Measurements from ENCODE around the gene KIF16B. TPM values are rescaled to one million over a fixed set of nuclear protein-coding genes. Genes with fewer than 3 reads are reported as not detected.

The KIF16B gene
- total and polyA plus RNA-seq, 2 of the 13 experiments (the other 11 are each of a cell fraction or from before 2014, with no cell fraction given) = 6.9 to 18.0 TPM

- Histone ChIP-seq H3K4me1 (ENCODE audit: insufficient read depth, low read length) (no peaks in the 10 kb centered on the region), H3K9ac (ENCODE audit: insufficient read depth, low read depth, low read length) (no peak overlapping the region), H3K27ac (ENCODE audit: extremely low read length, insufficient read depth, low read length) (no peak overlapping the region), H3K9me3 (ENCODE audit: low read length) (no peaks in the 10 kb centered on the region), H3K4me3 (replicated peaks in 1 of 3; ENCODE audit: insufficient read depth in 1 of 3, low read depth in 2 of 3, low read length in 3 of 3) (no peak overlapping the region), H3K79me2 (ENCODE audit: insufficient read depth, low read length) (no peaks in the 10 kb centered on the region), H3K4me2 (ENCODE audit: low read depth, low read length) (no peak overlapping the region), H4K20me1 (ENCODE audit: insufficient read depth, low read length) (no peaks in the 10 kb centered on the region), H2AFZ (ENCODE audit: low read length) (no peak overlapping the region), H3K27me3 (ENCODE audit: control insufficient read depth in 1 of 2, insufficient read depth in 2 of 2, low read length in 2 of 2) (no peaks in the 10 kb centered on the region), H3K36me3 (replicated peaks in 1 of 2; ENCODE audit: control insufficient read depth in 1 of 2, insufficient read depth in 2 of 2, low read length in 2 of 2) (peaks cover 5 to 6% of the 10 kb centered on the region in 2 experiments; a peak in 4 of 5 replicates)
- TF ChIP-seq PLSCR1 (CRISPR knock-in tag; IDR thresholded peaks at IDR 0.05; ENCODE audit: borderline replicate concordance) (no peak), ZNF747 (CRISPR knock-in tag; IDR thresholded peaks at IDR 0.05; ENCODE audit: borderline replicate concordance) (no peak), U2AF2 (IDR thresholded peaks at IDR 0.05; ENCODE audit: low read depth, low read length) (no peak), ZNF749 (CRISPR knock-in tag; IDR thresholded peaks at IDR 0.05; ENCODE audit: borderline replicate concordance) (no peak), MAZ (IDR thresholded peaks at IDR 0.05; ENCODE audit: borderline replicate concordance, low read depth, low read length) (no peak), MAZ (CRISPR knock-in tag; IDR thresholded peaks at IDR 0.05; ENCODE audit: low read depth) (no peak), NFYB (CRISPR knock-in tag; IDR thresholded peaks at IDR 0.05) (no peak), SETDB1 (CRISPR knock-in tag; IDR thresholded peaks at IDR 0.05; ENCODE audit: borderline replicate concordance) (no peak), MATR3 (CRISPR knock-in tag; IDR thresholded peaks at IDR 0.05) (no peak), KDM1A (CRISPR knock-in tag; IDR thresholded peaks at IDR 0.05) (no peak), ARID2 (CRISPR knock-in tag; IDR thresholded peaks at IDR 0.05; ENCODE audit: borderline replicate concordance) (no peak), BCL6 (CRISPR knock-in tag; IDR thresholded peaks at IDR 0.05) (no peak), ZBTB7A (CRISPR knock-in tag; IDR thresholded peaks at IDR 0.05) (no peak), U2AF1 (optimal IDR thresholded peaks at IDR 0.05; ENCODE audit: low read depth, low read length) (no peak)
- no peak for DNase-seq (ENCODE audit: low spot score)
- 80% methylated on average over 4 of the region's 4 CpGs for WGBS (ENCODE audit: low lambda C conversion rate)
- FAIRE-seq = no peak
- ChIA-PET CTCF (ENCODE audit: low intra/inter-chr PET ratio, low total read pairs) (no interaction called here), POLR2A (no interaction called here)
- intact Hi-C loops (cut with micrococcal nuclease; ENCODE audit: unreplicated experiment) = no loop called here
- ATAC-seq = no peak
- BruUV-seq (replicated peaks) = no TSS peak
- in situ Hi-C loops (cut with HindIII; ENCODE audit: extremely low pct_ligation_motif_present, low pct_unique_long_range_greater_than_20kb) = loop anchor here (10.0 kb wide), 1 partner anchor 111 kb away; no protein-coding TSS in a partner anchor
Measured at GRCh38 chr20:16514140-16514539, 59.1 kb downstream of the KIF16B start.
